ENCODE measurements around the gene TMEM117.

DNA sequence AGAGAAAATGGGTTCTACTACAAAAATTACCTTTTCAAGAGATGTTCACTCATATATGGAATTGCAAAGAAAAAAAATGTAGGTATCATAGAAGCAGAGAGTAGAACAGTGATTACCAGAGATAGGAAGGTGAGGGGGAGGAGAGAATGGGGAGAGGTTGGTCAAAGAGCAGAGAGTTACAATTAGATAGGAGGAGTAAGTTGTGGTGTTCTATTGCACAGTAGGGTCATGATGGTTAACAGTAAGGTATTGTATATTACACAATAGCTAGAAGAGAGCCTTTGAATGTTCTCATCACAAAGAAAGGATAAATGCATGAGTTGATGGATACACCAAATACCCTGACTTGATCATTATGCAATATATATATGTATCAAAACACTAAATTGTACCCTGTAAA lies 145.8 kb downstream of the TMEM117 start:
- TF ChIP-seq, protein P1, sequence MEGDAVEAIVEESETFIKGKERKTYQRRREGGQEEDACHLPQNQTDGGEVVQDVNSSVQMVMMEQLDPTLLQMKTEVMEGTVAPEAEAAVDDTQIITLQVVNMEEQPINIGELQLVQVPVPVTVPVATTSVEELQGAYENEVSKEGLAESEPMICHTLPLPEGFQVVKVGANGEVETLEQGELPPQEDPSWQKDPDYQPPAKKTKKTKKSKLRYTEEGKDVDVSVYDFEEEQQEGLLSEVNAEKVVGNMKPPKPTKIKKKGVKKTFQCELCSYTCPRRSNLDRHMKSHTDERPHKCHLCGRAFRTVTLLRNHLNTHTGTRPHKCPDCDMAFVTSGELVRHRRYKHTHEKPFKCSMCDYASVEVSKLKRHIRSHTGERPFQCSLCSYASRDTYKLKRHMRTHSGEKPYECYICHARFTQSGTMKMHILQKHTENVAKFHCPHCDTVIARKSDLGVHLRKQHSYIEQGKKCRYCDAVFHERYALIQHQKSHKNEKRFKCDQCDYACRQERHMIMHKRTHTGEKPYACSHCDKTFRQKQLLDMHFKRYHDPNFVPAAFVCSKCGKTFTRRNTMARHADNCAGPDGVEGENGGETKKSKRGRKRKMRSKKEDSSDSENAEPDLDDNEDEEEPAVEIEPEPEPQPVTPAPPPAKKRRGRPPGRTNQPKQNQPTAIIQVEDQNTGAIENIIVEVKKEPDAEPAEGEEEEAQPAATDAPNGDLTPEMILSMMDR (IDR thresholded peaks at IDR 0.05) = no peak
- no peak for TF ChIP-seq EP300 (IDR thresholded peaks at IDR 0.05)
- TF ChIP-seq POLR2A (IDR thresholded peaks at IDR 0.05) = no peak

Measured in tibial nerve (tissue), 4 donors.